ENCODE measurements around the gene FAM13C. TPM values are rescaled to one million over a fixed set of nuclear protein-coding genes. Genes with fewer than 3 reads are reported as not detected.

Gene FAM13C
- total RNA-seq, 2 donors from 2014 or later = 5.4 to 9.6 TPM

GRCh38 chr10:59342723-59343122 is 19.6 kb downstream of the FAM13C start:
- Histone ChIP-seq H3K9me3 (no peaks in the 10 kb centered on the region), H3K4me1 (peaks cover 4% of the 10 kb centered on the region), H3K27me3 (no peaks in the 10 kb centered on the region), H3K36me3 (replicated peaks in 1 of 2; ENCODE audit: insufficient read depth in 1 of 2, low read depth in 2 of 2) (no peaks in the 10 kb centered on the region), H3K4me3 (no peak overlapping the region), H3K27ac (no peak overlapping the region)
- DNase-seq (no peak), ATAC-seq (no peak)
- no peak for TF ChIP-seq CTCF (IDR thresholded peaks at IDR 0.05)
- TF ChIP-seq POLR2A (IDR thresholded peaks at IDR 0.05) = no peak
- intact Hi-C loops (cut with DNase I) = no loop called here
- WGBS, 2 donors = 85 to 93% methylated on average over 1 of the region's 1 CpG

GRCh38 chr10:59342000-59342399 is 20.3 kb downstream of the FAM13C start:
- 64 to 65% methylated on average over 1 of the region's 1 CpG for WGBS, 2 donors
- H3K9me3 ChIP-seq = no peaks in the 10 kb centered on the region
- H3K27me3 ChIP-seq = no peaks in the 10 kb centered on the region
- DNase-seq (no peak), ATAC-seq (no peak)
- H3K27ac ChIP-seq = no peak overlapping the region
- no peak for TF ChIP-seq POLR2A (IDR thresholded peaks at IDR 0.05)
- no peak overlapping the region for H3K4me3 ChIP-seq
- intact Hi-C loops (cut with DNase I) = no loop called here
- peaks cover 10% of the 10 kb centered on the region for H3K4me1 ChIP-seq
- no peaks in the 10 kb centered on the region for H3K36me3 ChIP-seq (replicated peaks in 1 of 2; ENCODE audit: insufficient read depth in 1 of 2, low read depth in 2 of 2)

- Histone ChIP-seq H3K4me3 (no peak overlapping the region), H3K36me3 (replicated peaks in 1 of 2; ENCODE audit: insufficient read depth in 1 of 2, low read depth in 2 of 2) (no peaks in the 10 kb centered on the region), H3K27me3 (no peaks in the 10 kb centered on the region), H3K4me1 (peaks cover 19% of the 10 kb centered on the region), H3K27ac (no peak overlapping the region), H3K9me3 (no peaks in the 10 kb centered on the region)
- TF ChIP-seq POLR2A (IDR thresholded peaks at IDR 0.05) (no peak), CTCF (IDR thresholded peaks at IDR 0.05) (no peak)
- DNase-seq (no peak), ATAC-seq (no peak)
- intact Hi-C loops (cut with DNase I) = no loop called here
- WGBS, 2 donors = 75 to 91% methylated on average over 1 of the region's 1 CpG
Measured at GRCh38 chr10:59340285-59340684, 22.1 kb downstream of the FAM13C start.

GRCh38 chr10:59339351-59339750 is 23.0 kb downstream of the FAM13C start:
- H3K4me1 ChIP-seq = peaks cover 19% of the 10 kb centered on the region
- DNase-seq (no peak), ATAC-seq (no peak)
- 69 to 94% methylated on average over 1 of the region's 1 CpG for WGBS, 2 donors
- H3K4me3 ChIP-seq = no peak overlapping the region
- TF ChIP-seq CTCF (IDR thresholded peaks at IDR 0.05) (no peak), POLR2A (IDR thresholded peaks at IDR 0.05) (no peak)
- no peaks in the 10 kb centered on the region for H3K27me3 ChIP-seq
- no peak overlapping the region for H3K27ac ChIP-seq
- no peaks in the 10 kb centered on the region for H3K36me3 ChIP-seq (replicated peaks in 1 of 2; ENCODE audit: insufficient read depth in 1 of 2, low read depth in 2 of 2)
- no peaks in the 10 kb centered on the region for H3K9me3 ChIP-seq
- intact Hi-C loops (cut with DNase I) = no loop called here

DNA sequence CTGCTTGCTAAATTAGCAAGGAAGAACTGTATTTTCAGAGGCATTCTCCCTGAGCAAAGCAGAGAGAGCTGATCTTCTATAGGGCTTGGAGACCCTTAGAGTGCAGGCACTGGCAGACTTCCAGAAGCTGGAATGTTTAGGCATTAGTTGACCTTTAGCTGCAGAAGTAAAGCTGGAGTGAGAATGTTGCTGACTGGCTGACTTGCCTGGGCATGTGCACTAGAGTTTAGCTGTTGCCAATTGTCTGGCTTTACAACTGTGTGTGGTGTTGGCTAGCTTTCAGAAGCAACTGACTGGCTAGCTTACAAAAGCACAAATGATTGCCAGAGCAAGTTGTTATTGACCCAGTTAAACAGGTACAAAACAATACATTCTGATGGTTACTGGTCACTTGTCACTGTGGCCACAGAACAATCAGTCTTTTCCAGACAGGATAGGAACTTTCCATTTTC is 25.1 kb downstream of the FAM13C start:
- peak; percentile 37 to 76 (median 54) for DNase-seq
- H3K4me1 ChIP-seq = peaks cover 19% of the 10 kb centered on the region

More for the DNA sequence above, 25.1 kb downstream of the FAM13C start:
- no peak overlapping the region for H3K4me3 ChIP-seq
- H3K27ac ChIP-seq = peak overlapping the region in 2 of 4 donors; percentile 17 to 53
- TF ChIP-seq POLR2A (IDR thresholded peaks at IDR 0.05) (no peak), CTCF (IDR thresholded peaks at IDR 0.05) (no peak)
- ATAC-seq = peak; percentile 90
- intact Hi-C loops (cut with DNase I) = no loop called here
- no peaks in the 10 kb centered on the region for H3K9me3 ChIP-seq
- no peaks in the 10 kb centered on the region for H3K27me3 ChIP-seq
- no peaks in the 10 kb centered on the region for H3K36me3 ChIP-seq (replicated peaks in 1 of 2; ENCODE audit: insufficient read depth in 1 of 2, low read depth in 2 of 2)
